ENCODE measurements around the gene EHD4.

EHD4 gene

DNA sequence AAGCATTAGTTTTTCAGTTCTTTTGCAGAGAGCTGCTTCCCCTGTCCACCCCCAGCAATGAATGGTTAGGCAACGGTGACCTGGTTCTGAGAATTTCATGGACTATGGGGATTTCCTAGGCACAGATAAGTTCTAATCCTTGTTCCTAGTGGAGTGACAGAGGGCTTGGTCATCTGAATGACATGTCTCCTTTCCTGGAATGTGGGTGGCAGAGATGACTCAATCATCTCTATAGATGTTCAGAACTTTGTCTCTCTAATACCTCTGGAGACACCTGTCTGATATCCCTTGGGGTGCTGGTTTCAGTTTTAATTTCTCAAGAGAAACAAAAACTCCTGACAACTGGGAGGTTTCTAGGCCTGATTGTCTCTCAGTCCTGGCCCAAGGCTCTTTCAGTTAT lies 38.1 kb upstream of the EHD4 start:
- H3K4me1 ChIP-seq = no peaks in the 10 kb centered on the region
- H3K27ac ChIP-seq = no peak overlapping the region
- no peaks in the 10 kb centered on the region for H3K9me3 ChIP-seq (ENCODE audit: control insufficient read depth, low read length)
- H3K36me3 ChIP-seq (ENCODE audit: control insufficient read depth, insufficient read depth, low read length) = no peaks in the 10 kb centered on the region
- no peak overlapping the region for H3K4me2 ChIP-seq (ENCODE audit: low read length)
- TF ChIP-seq, protein P1, sequence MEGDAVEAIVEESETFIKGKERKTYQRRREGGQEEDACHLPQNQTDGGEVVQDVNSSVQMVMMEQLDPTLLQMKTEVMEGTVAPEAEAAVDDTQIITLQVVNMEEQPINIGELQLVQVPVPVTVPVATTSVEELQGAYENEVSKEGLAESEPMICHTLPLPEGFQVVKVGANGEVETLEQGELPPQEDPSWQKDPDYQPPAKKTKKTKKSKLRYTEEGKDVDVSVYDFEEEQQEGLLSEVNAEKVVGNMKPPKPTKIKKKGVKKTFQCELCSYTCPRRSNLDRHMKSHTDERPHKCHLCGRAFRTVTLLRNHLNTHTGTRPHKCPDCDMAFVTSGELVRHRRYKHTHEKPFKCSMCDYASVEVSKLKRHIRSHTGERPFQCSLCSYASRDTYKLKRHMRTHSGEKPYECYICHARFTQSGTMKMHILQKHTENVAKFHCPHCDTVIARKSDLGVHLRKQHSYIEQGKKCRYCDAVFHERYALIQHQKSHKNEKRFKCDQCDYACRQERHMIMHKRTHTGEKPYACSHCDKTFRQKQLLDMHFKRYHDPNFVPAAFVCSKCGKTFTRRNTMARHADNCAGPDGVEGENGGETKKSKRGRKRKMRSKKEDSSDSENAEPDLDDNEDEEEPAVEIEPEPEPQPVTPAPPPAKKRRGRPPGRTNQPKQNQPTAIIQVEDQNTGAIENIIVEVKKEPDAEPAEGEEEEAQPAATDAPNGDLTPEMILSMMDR (IDR thresholded peaks at IDR 0.05) = no peak
- no peak overlapping the region for H2AFZ ChIP-seq
- H3K79me2 ChIP-seq = no peaks in the 10 kb centered on the region
- no peaks in the 10 kb centered on the region for H3K27me3 ChIP-seq (ENCODE audit: control insufficient read depth, insufficient read depth, low read length)
- H3K9ac ChIP-seq = no peak overlapping the region
- no peak overlapping the region for H3K4me3 ChIP-seq (ENCODE audit: low read depth, low read length)

DNA sequence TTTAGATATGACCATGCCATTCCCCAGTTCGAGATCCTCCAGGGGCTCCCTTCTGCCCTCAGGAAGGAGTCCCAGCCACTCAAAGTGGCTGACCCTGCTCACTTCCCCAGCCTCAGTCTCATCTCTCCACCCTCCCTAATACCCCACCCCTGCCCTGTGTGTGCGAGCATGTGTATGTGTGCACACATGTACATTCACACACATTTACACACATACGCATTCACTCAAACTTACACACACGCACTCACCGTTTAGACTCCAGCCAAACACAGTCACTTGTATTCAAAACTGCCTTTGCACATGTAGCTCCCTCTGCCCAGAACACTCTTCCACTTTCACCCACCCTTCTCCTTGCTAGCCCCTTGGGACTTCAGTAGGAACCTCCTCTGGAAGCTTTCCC lies 37.1 kb upstream of the EHD4 start:
- Histone ChIP-seq H3K4me2 (ENCODE audit: low read length) (no peak overlapping the region), H3K4me3 (ENCODE audit: low read depth, low read length) (no peak overlapping the region), H2AFZ (no peak overlapping the region), H3K79me2 (no peaks in the 10 kb centered on the region), H3K27me3 (ENCODE audit: control insufficient read depth, insufficient read depth, low read length) (no peaks in the 10 kb centered on the region), H3K9ac (no peak overlapping the region), H3K9me3 (ENCODE audit: control insufficient read depth, low read length) (no peaks in the 10 kb centered on the region), H3K36me3 (ENCODE audit: control insufficient read depth, insufficient read depth, low read length) (no peaks in the 10 kb centered on the region), H3K4me1 (no peaks in the 10 kb centered on the region), H3K27ac (no peak overlapping the region)
- TF ChIP-seq, protein P1 (IDR thresholded peaks at IDR 0.05) = no peak

DNA sequence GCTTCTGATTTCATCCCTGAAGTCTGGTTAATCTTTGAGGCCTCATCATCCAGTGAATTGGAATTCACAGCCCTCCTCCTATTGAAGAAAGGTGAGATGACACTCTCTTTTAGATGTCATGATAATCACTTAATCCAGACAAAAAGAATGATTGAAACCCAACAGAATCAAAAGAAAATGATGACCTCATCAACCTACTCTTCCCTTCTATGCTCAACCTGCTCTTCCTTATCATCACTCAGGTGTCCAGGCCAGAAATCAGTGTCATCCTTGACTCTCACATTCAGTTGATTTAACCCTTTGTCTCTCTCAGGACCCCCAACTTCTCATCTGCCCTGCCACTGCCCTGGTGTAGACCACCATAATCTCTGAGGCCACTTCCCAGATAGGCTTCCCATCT lies 36.7 kb upstream of the EHD4 start:
- H3K27ac ChIP-seq = no peak overlapping the region

DNA sequence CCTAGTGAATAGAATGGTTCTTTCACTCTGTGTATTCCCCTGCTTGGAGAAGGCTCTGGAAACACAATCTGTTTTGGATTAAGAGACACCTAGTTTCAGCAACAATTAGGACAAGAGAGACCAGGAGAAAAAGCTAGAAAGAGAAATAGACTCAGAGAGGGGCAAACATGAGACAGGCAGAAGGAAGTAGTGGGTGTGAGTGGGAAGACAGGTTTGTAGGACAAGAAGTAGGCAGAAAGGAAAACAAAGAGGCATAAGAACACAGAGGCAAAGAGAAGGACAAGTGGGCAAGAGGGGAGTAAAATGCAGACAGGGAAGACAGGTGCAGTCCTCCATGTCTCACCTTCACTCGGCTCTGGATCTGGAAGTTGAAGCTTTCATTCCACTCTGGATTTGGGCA lies 35.0 kb upstream of the EHD4 start:
- no peaks in the 10 kb centered on the region for H3K4me1 ChIP-seq
- no peaks in the 10 kb centered on the region for H3K79me2 ChIP-seq
- no peak overlapping the region for H3K27ac ChIP-seq
- H3K9ac ChIP-seq = no peak overlapping the region
- no peaks in the 10 kb centered on the region for H3K9me3 ChIP-seq (ENCODE audit: control insufficient read depth, low read length)
- TF ChIP-seq, protein P1 (IDR thresholded peaks at IDR 0.05) = no peak
- H2AFZ ChIP-seq = no peak overlapping the region
- no peaks in the 10 kb centered on the region for H3K36me3 ChIP-seq (ENCODE audit: control insufficient read depth, insufficient read depth, low read length)
- no peak overlapping the region for H3K4me2 ChIP-seq (ENCODE audit: low read length)
- H3K27me3 ChIP-seq (ENCODE audit: control insufficient read depth, insufficient read depth, low read length) = no peaks in the 10 kb centered on the region
- no peak overlapping the region for H3K4me3 ChIP-seq (ENCODE audit: low read depth, low read length)

More for the DNA sequence above, 36.7 kb upstream of the EHD4 start:
- H3K4me3 ChIP-seq (ENCODE audit: low read depth, low read length) = no peak overlapping the region
- H3K4me2 ChIP-seq (ENCODE audit: low read length) = no peak overlapping the region
- H2AFZ ChIP-seq = no peak overlapping the region
- no peaks in the 10 kb centered on the region for H3K79me2 ChIP-seq
- H3K36me3 ChIP-seq (ENCODE audit: control insufficient read depth, insufficient read depth, low read length) = no peaks in the 10 kb centered on the region
- TF ChIP-seq, protein P1 (IDR thresholded peaks at IDR 0.05) = no peak
- no peak overlapping the region for H3K9ac ChIP-seq
- H3K4me1 ChIP-seq = no peaks in the 10 kb centered on the region
- H3K9me3 ChIP-seq (ENCODE audit: control insufficient read depth, low read length) = no peaks in the 10 kb centered on the region
- H3K27me3 ChIP-seq (ENCODE audit: control insufficient read depth, insufficient read depth, low read length) = no peaks in the 10 kb centered on the region

DNA sequence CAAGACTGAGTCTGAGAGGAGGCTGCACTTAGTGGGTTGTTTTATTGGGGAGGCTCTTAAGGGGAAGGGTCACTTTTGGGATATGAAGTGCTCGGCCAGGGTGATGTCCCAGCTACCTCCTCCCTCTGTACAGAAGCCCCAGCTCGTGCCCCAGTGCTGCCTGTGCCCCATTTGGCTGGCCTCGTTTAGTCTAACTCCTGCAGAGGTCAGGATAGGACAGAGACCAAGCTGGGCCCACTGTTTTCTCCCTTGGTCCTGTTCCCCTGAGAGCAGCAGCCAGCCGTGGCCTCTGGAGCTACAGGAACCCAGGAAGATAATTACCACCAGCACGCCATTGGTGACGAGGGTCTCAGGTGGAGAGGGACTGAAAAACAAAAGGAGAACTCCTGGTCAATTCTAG lies 30.0 kb upstream of the EHD4 start:
- Histone ChIP-seq H3K27ac (no peak overlapping the region), H3K79me2 (no peaks in the 10 kb centered on the region), H2AFZ (no peak overlapping the region), H3K4me1 (no peaks in the 10 kb centered on the region), H3K27me3 (ENCODE audit: control insufficient read depth, insufficient read depth, low read length) (no peaks in the 10 kb centered on the region), H3K4me3 (ENCODE audit: low read depth, low read length) (no peak overlapping the region), H3K9me3 (ENCODE audit: control insufficient read depth, low read length) (no peaks in the 10 kb centered on the region), H3K4me2 (ENCODE audit: low read length) (no peak overlapping the region), H3K36me3 (ENCODE audit: control insufficient read depth, insufficient read depth, low read length) (no peaks in the 10 kb centered on the region), H3K9ac (no peak overlapping the region)
- TF ChIP-seq, protein P1 (IDR thresholded peaks at IDR 0.05) = no peak
